ENCODE measurements around the gene F12.

- no peak for TF ChIP-seq POLR2AphosphoS5 (IDR thresholded peaks at IDR 0.05)
- TF ChIP-seq CTCF (IDR thresholded peaks at IDR 0.05 in 8 of 11, conservative IDR thresholded peaks at IDR 0.05 in 3 of 11): no peak
- TF ChIP-seq POLR2A (IDR thresholded peaks at IDR 0.05): no peak
Measured at GRCh38 chr5:177427211-177427822, 18.0 kb upstream of the F12 start.
